Measurements from ENCODE around the gene CLSTN3. TPM values are rescaled to one million over a fixed set of nuclear protein-coding genes. Genes with fewer than 3 reads are reported as not detected.
"Not testable (repeated sequence)": the region's sequence is repeated elsewhere in the genome, so short reads cannot be mapped to it uniquely, and the experiment has no call there.

The CLSTN3 gene
- total and polyA plus RNA-seq, 2 donors (not counting 3 experiments of a cell fraction or from before 2014, with no cell fraction given): 27.8 to 45.9 TPM

DNA sequence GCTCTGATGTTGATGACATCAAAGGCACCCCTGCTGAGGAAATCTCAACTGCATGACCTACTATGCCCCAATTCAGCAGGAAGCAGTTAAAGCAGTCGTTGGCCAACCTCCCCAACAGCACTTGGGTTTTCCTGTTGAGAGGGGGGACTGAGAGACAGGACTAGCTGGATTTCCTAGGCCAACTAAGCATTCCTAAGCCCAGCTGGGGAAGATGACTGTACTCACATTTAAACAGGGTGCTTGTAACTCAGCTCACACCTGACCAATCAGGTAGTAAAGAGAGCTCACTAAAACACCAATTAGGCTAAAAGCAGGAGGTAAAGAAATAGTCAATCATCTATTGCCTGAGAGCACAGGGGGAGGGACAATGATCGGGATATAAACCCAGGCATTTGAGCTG lies 55.9 kb downstream of the CLSTN3 start:
- H3K79me2 ChIP-seq (ENCODE audit: control insufficient read depth, insufficient read depth, low read length); dilution Hi-C loops (cut with MboI; ENCODE audit: extremely low pct_ligation_motif_present, low sequenced_read_pairs); POLR2A ChIA-PET; H3K9me3 ChIP-seq (replicated peaks; ENCODE audit: control insufficient read depth, insufficient read depth, low read length); H3K4me2 ChIP-seq (ENCODE audit: insufficient read depth, low read length); H3K9me1 ChIP-seq (replicated peaks; ENCODE audit: control insufficient read depth, extremely low read depth, insufficient read depth, low read length); H3K27ac ChIP-seq (ENCODE audit: insufficient read depth, low read depth, low read length); intact Hi-C loops (cut with micrococcal nuclease); FAIRE-seq; H3K9ac ChIP-seq (replicated peaks; ENCODE audit: extremely low read depth, insufficient read depth, low read length); BruUV-seq (replicated peaks); H3K27me3 ChIP-seq (ENCODE audit: control insufficient read depth in 2 of 2, insufficient read depth in 2 of 2, low read length in 2 of 2); H2AFZ ChIP-seq (ENCODE audit: low read depth, low read length); H3K4me3 ChIP-seq (replicated peaks in 1 of 3; ENCODE audit: insufficient read depth in 1 of 3, low read depth in 1 of 3, low read length in 3 of 3); H4K20me1 ChIP-seq (replicated peaks; ENCODE audit: control insufficient read depth, extremely low read depth, insufficient read depth, low read length); DNase-seq (ENCODE audit: low read depth, low spot score); H3K36me3 ChIP-seq (ENCODE audit: control insufficient read depth in 2 of 2, extremely low read depth in 1 of 2, insufficient read depth in 2 of 2, low read length in 2 of 2): not testable (repeated sequence)
- CTCF ChIA-PET: interaction anchor here (1.1 to 1.3 kb wide), 2 partner anchors 41 to 44 kb away, joined by 4 read pairs; no protein-coding TSS in a partner anchor
- peaks cover 22% of the 10 kb centered on the region for H3K4me1 ChIP-seq (ENCODE audit: control insufficient read depth, extremely low read depth, insufficient read depth, low read length)

DNA sequence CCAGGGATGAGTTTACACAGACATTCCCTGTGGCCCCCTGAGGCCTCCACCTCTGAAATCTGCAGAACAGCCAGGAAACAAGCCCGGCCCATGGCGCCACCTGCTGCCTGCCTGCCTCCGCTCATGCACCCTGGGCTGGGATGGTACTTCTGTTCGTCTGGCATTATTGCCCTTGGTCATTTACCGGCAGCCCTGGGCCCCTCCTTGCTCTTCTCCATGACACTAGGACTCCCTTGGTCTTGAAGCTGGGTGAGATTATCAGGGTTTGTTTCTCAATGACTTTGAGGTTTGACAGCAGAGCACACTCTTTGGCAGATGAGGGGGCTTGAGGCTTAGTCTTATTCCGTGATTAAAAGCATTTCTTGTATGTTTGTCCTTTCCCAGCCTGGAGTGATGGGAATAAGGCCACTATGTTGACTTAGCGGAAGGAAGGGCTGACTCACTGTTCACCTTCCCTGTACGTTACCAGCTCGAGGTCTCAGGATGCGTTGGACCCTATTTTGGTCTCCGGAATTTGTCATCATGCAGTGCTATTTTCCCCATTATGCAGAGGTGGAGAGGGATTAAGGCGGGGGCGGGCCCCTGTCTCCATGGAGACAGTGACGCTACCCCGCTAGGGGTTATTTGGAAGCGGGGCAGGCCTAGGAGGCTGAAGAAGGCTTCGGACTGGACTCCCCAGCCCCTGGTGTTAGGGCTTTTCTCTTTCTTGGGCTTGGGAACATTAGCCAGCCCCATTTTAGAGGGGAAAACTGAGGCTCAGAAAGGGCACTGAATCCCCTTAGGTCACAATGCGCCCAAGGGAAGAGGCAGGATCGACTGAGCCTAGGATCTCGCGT lies 58.6 kb downstream of the CLSTN3 start:
- BruUV-seq (replicated peaks): TSS peak; percentile 82
- no peaks in the 10 kb centered on the region for H4K20me1 ChIP-seq (replicated peaks; ENCODE audit: control insufficient read depth, extremely low read depth, insufficient read depth, low read length)
- DNase-seq (ENCODE audit: low read depth, low spot score) (peak; percentile 95), FAIRE-seq (peak; percentile 99)
- ChIA-PET POLR2A (interaction anchor here (0.9 kb wide), 1 partner anchor 220 kb away, joined by 4 read pairs; no protein-coding TSS in a partner anchor), CTCF (interaction anchor here (0.7 to 3.3 kb wide), 6 partner anchors 14 to 244 kb away, joined by 3 to 33 read pairs (median 6); no protein-coding TSS in a partner anchor)
- intact Hi-C loops (cut with micrococcal nuclease) (loop anchor here (1.0 to 2.0 kb wide), 7 partner anchors 46 to 838 kb away; partner anchors contain the start of genes C12orf57, EMG1, LPCAT3 and PHB2), dilution Hi-C loops (cut with MboI; ENCODE audit: extremely low pct_ligation_motif_present, low sequenced_read_pairs) (no loop called here)
- H3K9me1 ChIP-seq (replicated peaks; ENCODE audit: control insufficient read depth, extremely low read depth, insufficient read depth, low read length): no peaks in the 10 kb centered on the region
- H3K9ac ChIP-seq (replicated peaks; ENCODE audit: extremely low read depth, insufficient read depth, low read length): peak overlapping the region; percentile 93
- H3K79me2 ChIP-seq (ENCODE audit: control insufficient read depth, insufficient read depth, low read length): no peaks in the 10 kb centered on the region
- peak overlapping the region; percentile 85 for H3K4me2 ChIP-seq (ENCODE audit: insufficient read depth, low read length)
- TF ChIP-seq JUN (IDR thresholded peaks at IDR 0.05; ENCODE audit: borderline replicate concordance, insufficient read depth, insufficient read length, low read depth) (peak; percentile 96), POLR2AphosphoS5 (IDR thresholded peaks at IDR 0.05; ENCODE audit: insufficient read depth, low read depth, low read length) (peak; percentile 89), POLR2A (IDR thresholded peaks at IDR 0.05; ENCODE audit: low read depth, low read length) (no peak), FOS (IDR thresholded peaks at IDR 0.05; ENCODE audit: borderline replicate concordance, insufficient read depth, low read length) (peak; percentile 93), MYC (IDR thresholded peaks at IDR 0.05; ENCODE audit: low read depth, low read length) (peak; percentile 43)
- TF ChIP-seq, protein P1, sequence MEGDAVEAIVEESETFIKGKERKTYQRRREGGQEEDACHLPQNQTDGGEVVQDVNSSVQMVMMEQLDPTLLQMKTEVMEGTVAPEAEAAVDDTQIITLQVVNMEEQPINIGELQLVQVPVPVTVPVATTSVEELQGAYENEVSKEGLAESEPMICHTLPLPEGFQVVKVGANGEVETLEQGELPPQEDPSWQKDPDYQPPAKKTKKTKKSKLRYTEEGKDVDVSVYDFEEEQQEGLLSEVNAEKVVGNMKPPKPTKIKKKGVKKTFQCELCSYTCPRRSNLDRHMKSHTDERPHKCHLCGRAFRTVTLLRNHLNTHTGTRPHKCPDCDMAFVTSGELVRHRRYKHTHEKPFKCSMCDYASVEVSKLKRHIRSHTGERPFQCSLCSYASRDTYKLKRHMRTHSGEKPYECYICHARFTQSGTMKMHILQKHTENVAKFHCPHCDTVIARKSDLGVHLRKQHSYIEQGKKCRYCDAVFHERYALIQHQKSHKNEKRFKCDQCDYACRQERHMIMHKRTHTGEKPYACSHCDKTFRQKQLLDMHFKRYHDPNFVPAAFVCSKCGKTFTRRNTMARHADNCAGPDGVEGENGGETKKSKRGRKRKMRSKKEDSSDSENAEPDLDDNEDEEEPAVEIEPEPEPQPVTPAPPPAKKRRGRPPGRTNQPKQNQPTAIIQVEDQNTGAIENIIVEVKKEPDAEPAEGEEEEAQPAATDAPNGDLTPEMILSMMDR (IDR thresholded peaks at IDR 0.05; ENCODE audit: extremely low read depth in 1 of 2, insufficient read depth in 1 of 2, low read depth in 1 of 2, low read length in 2 of 2): peak; percentile 87 to 88
- TF ChIP-seq, protein P2, sequence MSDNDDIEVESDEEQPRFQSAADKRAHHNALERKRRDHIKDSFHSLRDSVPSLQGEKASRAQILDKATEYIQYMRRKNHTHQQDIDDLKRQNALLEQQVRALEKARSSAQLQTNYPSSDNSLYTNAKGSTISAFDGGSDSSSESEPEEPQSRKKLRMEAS (IDR thresholded peaks at IDR 0.05; ENCODE audit: insufficient read depth, insufficient read length): no peak
- peak overlapping the region; percentile 59 for H2AFZ ChIP-seq (ENCODE audit: low read depth, low read length)
- peak overlapping the region; percentile 98 for H3K27ac ChIP-seq (ENCODE audit: insufficient read depth, low read depth, low read length)
- no peaks in the 10 kb centered on the region for H3K9me3 ChIP-seq (replicated peaks; ENCODE audit: control insufficient read depth, insufficient read depth, low read length)
- H3K4me3 ChIP-seq (replicated peaks in 1 of 3; ENCODE audit: insufficient read depth in 1 of 3, low read depth in 1 of 3, low read length in 3 of 3): peak overlapping the region in 2 of 3 experiments; percentile 64 to 69
- H3K4me1 ChIP-seq (ENCODE audit: control insufficient read depth, extremely low read depth, insufficient read depth, low read length): peaks cover 22% of the 10 kb centered on the region
- peaks cover 0 to 5% of the 10 kb centered on the region in 2 experiments for H3K36me3 ChIP-seq (ENCODE audit: control insufficient read depth in 2 of 2, extremely low read depth in 1 of 2, insufficient read depth in 2 of 2, low read length in 2 of 2)
- no peaks in the 10 kb centered on the region for H3K27me3 ChIP-seq (ENCODE audit: control insufficient read depth in 2 of 2, insufficient read depth in 2 of 2, low read length in 2 of 2)

Measured in endothelial cell of umbilical vein (primary cell).